H1 (cell line): ENCODE results near the gene CTNND2. TPM values are rescaled to one million over a fixed set of nuclear protein-coding genes. Genes with fewer than 3 reads are reported as not detected.

Experiments
- CHD7 ChIP-seq: fragments of 300-600 bp; sonication (generic); IDR thresholded peaks from 2 replicates; pipeline ENCODE4 v1.7.1; 2012; ENCODE audit warnings: low read length, moderate library complexity, mild to moderate bottlenecking, inconsistent platforms; ENCODE audit not compliant: insufficient replicate concordance
- polyA plus RNA-seq, 7 experiments: library from polyadenylated mRNA; depleted of rRNA in 3 of 7; stranded (reverse) in 5 of 7; unstranded in 2 of 7; fragments of >200 nt in 5 of 7; fragments of 200-250 nt in 2 of 7; gene quantifications; 1 replicate in 5 of 7; 2 replicates in 1 of 7; 4 replicates in 1 of 7; pipeline versions ENCODE4 v1.2.1 to v1.2.3, GENCODE V29; 2011 to 2013; ENCODE audit warnings: missing spikeins in 2 of 7, mixed read lengths in 2 of 7
- total RNA-seq: library from RNA; stranded (reverse); fragmentation: NEBNext Ultra II Directional; extraction: Animal tissue kit (Norgen Biotek cat#: 25700); gene quantifications from 2 replicates; pipeline ENCODE4 v1.2.1, GENCODE V29; 2021

The CTNND2 gene
- total and polyA plus RNA-seq, 2 of the 8 experiments (the other 6 are each of a cell fraction or from before 2014, with no cell fraction given), result 7.4 to 14.2 TPM

DNA sequence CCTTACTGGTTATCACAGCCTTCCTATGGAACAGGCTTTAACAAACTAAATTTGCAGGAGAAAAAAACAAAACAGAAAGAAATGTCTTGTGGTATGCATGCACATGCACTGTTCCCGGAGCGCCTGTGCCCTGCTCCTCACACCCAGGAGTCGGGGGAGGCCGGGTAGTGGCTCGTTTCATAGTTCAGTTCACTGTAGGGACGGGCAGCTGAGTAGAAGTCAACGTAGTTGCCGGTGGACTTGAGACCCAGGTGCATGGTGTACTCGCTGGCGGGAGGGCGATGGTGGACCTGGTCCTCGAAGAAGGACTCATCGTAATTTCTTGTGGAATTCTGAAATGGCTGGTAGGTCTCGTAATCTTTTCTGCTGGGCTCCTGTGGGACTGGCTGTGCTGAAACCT, 930.9 kb downstream of the CTNND2 start (continued):
- no peak for TF ChIP-seq CHD7
